ENCODE measurements around the gene MMADHC.

DNA sequence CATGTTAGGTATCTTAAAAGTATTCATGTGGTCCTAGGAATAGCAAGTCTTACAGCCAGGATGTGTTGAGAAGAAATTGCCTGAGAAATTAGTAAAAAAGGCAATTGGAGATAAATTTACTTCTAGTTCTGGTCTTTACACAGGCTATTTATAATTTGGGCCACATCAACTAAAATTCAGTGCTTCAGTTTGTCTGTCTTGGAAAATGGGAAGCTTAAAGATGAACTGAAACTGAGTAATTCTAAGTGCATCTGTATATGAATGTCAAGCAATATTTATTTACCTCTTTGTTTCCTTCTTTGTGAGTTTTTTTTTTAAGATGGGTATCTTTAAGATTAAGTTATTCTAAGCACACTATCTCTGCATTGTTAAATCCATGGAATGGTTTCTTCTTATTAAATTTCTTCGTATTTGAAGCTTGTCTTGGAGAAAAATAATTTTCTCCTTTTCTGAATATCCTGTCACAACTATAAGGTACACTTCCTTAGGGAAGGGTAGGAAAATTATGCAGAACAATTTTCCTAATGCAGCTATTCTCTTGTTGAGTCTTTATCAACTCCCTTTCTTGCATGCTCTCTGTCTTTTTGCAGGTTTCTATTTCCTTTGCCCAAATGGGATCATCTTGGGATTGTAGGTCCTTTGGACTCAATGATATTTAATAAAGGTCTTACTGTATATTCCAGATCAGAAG is 39.7 kb upstream of the MMADHC start:
- TF ChIP-seq CTCF (IDR thresholded peaks at IDR 0.05; ENCODE audit: insufficient read depth, low read length) = no peak
- TF ChIP-seq POLR2AphosphoS5 (IDR thresholded peaks at IDR 0.05; ENCODE audit: low read depth) = no peak
- no peak for TF ChIP-seq REST (IDR thresholded peaks at IDR 0.05; ENCODE audit: insufficient replicate concordance, low read depth)
- TF ChIP-seq SPI1 (IDR thresholded peaks at IDR 0.05; ENCODE audit: borderline replicate concordance, low read depth) = no peak
- TF ChIP-seq GABPA (IDR thresholded peaks at IDR 0.05; ENCODE audit: low read depth) = no peak
